IMR-90 (cell line): ENCODE data around the gene CHST1. TPM values are rescaled to one million over a fixed set of nuclear protein-coding genes. Genes with fewer than 3 reads are reported as not detected.

Experiments used
- ATAC-seq: fragments of 200-7000 bp; cut with Tn5 transposase; 2 replicates; pipeline ENCODE4 v1.9.1; 2020; ENCODE audit warnings: low read depth, mild to moderate bottlenecking, moderate library complexity
- BruUV-seq: library from RNA; stranded (reverse); fragments of 400-500 nt; replicated peaks from 2 replicates; lab custom pipeline; 2021; lab: Mats Ljungman, UMichigan
- CTCF ChIA-PET: fragments of 300-600 bp; formaldehyde crosslinking; extraction: SDS; loops from one replicate; lab custom pipeline; 2021; ENCODE audit warnings: antibody characterized with exemption; lab: Yijun Ruan, JAX
- POLR2A ChIA-PET: fragments of 300-600 bp; sonication (Branson Sonifier 250); formaldehyde crosslinking; loops from one replicate; lab custom pipeline; 2022; ENCODE audit warnings: antibody characterized with exemption; ENCODE audit not compliant: unreplicated experiment; lab: Charles Lee
- DNase-seq: peaks from one replicate; pipeline ENCODE4 v3.0.0; 2013
- H2AFZ ChIP-seq: replicated peaks from 2 replicates; pipeline ENCODE3; 2013; ENCODE audit warnings: low read length, mild to moderate bottlenecking; ENCODE audit not compliant: poor library complexity
- H2AK5ac ChIP-seq: 2 replicates; pipeline ENCODE4 v1.6.1; 2013; ENCODE audit warnings: low read depth, low read length, inconsistent platforms
- H2AK9ac ChIP-seq: replicated peaks from 2 replicates; pipeline ENCODE3; 2013; ENCODE audit warnings: mild to moderate bottlenecking, low read depth, low read length, moderate library complexity; ENCODE audit not compliant: poor library complexity
- H2BK120ac ChIP-seq: 2 replicates; pipeline ENCODE4 v1.6.1; 2013; ENCODE audit warnings: low read depth, low read length, inconsistent platforms
- H2BK15ac ChIP-seq: 3 replicates; pipeline ENCODE4 v1.6.1; 2013; ENCODE audit warnings: low read depth, low read length, inconsistent platforms
- H2BK20ac ChIP-seq: 2 replicates; pipeline ENCODE4 v1.6.1; 2013; ENCODE audit warnings: low read depth, mild to moderate bottlenecking, inconsistent platforms, low read length, moderate library complexity
- H2BK5ac ChIP-seq: 2 replicates; pipeline ENCODE4 v1.6.1; 2013; ENCODE audit warnings: mild to moderate bottlenecking, low read depth, low read length, inconsistent platforms; ENCODE audit not compliant: poor library complexity, severe bottlenecking
- H3K14ac ChIP-seq: replicated peaks from 2 replicates; pipeline ENCODE4 v1.6.1; 2013; ENCODE audit warnings: low read depth, low read length, inconsistent platforms
- H3K18ac ChIP-seq: 2 replicates; pipeline ENCODE4 v1.6.1; 2013; ENCODE audit warnings: low read depth, low read length, control low read depth
- H3K23ac ChIP-seq: 2 replicates; pipeline ENCODE4 v1.6.1; 2013; ENCODE audit warnings: low read depth, low read length, inconsistent platforms
- H3K27ac ChIP-seq: 2 replicates; pipeline ENCODE4 v1.5.1; 2013; ENCODE audit warnings: mild to moderate bottlenecking, control low read depth, low read length; ENCODE audit not compliant: insufficient read depth
- H3K27me3 ChIP-seq: 2 replicates; pipeline ENCODE4 v1.6.1; 2013; ENCODE audit warnings: low read length; ENCODE audit not compliant: control insufficient read depth, insufficient read depth
- H3K36me3 ChIP-seq: 2 replicates; pipeline ENCODE4 v1.6.1; 2013; ENCODE audit warnings: low read length, mixed read lengths; ENCODE audit not compliant: control insufficient read depth, insufficient read depth
- H3K4ac ChIP-seq: 2 replicates; pipeline ENCODE4 v1.6.1; 2013; ENCODE audit warnings: low read depth, low read length, inconsistent platforms
- H3K4me1 ChIP-seq: 2 replicates; pipeline ENCODE4 v1.6.1; 2013; ENCODE audit warnings: low read length, mixed read lengths; ENCODE audit not compliant: control insufficient read depth, insufficient read depth
- H3K4me2 ChIP-seq: 2 replicates; pipeline ENCODE4 v1.6.1; 2013; ENCODE audit warnings: low read depth, mild to moderate bottlenecking, control low read depth, low read length, moderate library complexity
- H3K4me3 ChIP-seq: 2 replicates; pipeline ENCODE4 v1.5.1; 2013; ENCODE audit warnings: low read depth, mild to moderate bottlenecking, control low read depth, low read length, moderate library complexity; ENCODE audit not compliant: insufficient read depth
- H3K56ac ChIP-seq: 2 replicates; pipeline ENCODE4 v1.6.1; 2013; ENCODE audit warnings: low read length, inconsistent platforms; ENCODE audit not compliant: insufficient read depth; ENCODE audit errors: extremely low read depth
- H3K79me1 ChIP-seq, 2 experiments: 2 replicates each; pipeline ENCODE4 v1.6.1; 2013; ENCODE audit warnings: low read length in 2 of 2, inconsistent platforms in 1 of 2, low read depth in 1 of 2
- H3K9ac ChIP-seq: 2 replicates; pipeline ENCODE4 v1.6.1; 2013; ENCODE audit warnings: low read depth, low read length, control low read depth
- H3K9me1 ChIP-seq: 2 replicates; pipeline ENCODE4 v1.6.1; 2013; ENCODE audit warnings: low read length, inconsistent platforms; ENCODE audit not compliant: insufficient read depth
- H3K9me3 ChIP-seq: 2 replicates; pipeline ENCODE4 v1.6.1; 2013; ENCODE audit warnings: low read length; ENCODE audit not compliant: control insufficient read depth, insufficient read depth
- H4K20me1 ChIP-seq: 2 replicates; pipeline ENCODE4 v1.6.1; 2013; ENCODE audit warnings: low read length, inconsistent platforms; ENCODE audit not compliant: insufficient read depth
- H4K5ac ChIP-seq: 2 replicates; pipeline ENCODE4 v1.6.1; 2013; ENCODE audit warnings: mild to moderate bottlenecking, low read depth, low read length, control low read depth
- H4K8ac ChIP-seq, 2 experiments: 2 replicates each; pipeline ENCODE4 v1.6.1; 2013; ENCODE audit warnings: low read depth in 2 of 2, low read length in 2 of 2, control low read depth in 1 of 2, inconsistent platforms in 1 of 2
- H4K91ac ChIP-seq: 2 replicates; pipeline ENCODE4 v1.6.1; 2013; ENCODE audit warnings: low read depth, low read length, inconsistent platforms; ENCODE audit not compliant: insufficient read depth
- BHLHE40 ChIP-seq: fragments of 150-350 bp; IDR thresholded peaks from 2 replicates; pipeline ENCODE4 v1.6.1; 2016; ENCODE audit warnings: mild to moderate bottlenecking, low read depth, low read length
- CEBPB ChIP-seq: IDR thresholded peaks from 2 replicates; pipeline ENCODE4 v1.6.1; 2012; ENCODE audit warnings: low read depth, low read length, improper control_type of control experiment
- CHD1 ChIP-seq: IDR thresholded peaks from 2 replicates; pipeline ENCODE4 v1.6.1; 2012; ENCODE audit warnings: low read depth, low read length, improper control_type of control experiment
- CTCF ChIP-seq: conservative IDR thresholded peaks from 2 replicates; pipeline ENCODE4 v1.5.1; 2012; ENCODE audit warnings: mild to moderate bottlenecking, low read depth, low read length, improper control_type of control experiment
- FOS ChIP-seq: fragments of 150-350 bp; IDR thresholded peaks from 2 replicates; pipeline ENCODE4 v1.6.1; 2016; ENCODE audit warnings: low read depth, low read length
- MAFK ChIP-seq: IDR thresholded peaks from 2 replicates; pipeline ENCODE4 v1.6.1; 2012; ENCODE audit warnings: low read depth, low read length, improper control_type of control experiment
- MAZ ChIP-seq: IDR thresholded peaks from 2 replicates; pipeline ENCODE4 v1.6.1; 2012; ENCODE audit warnings: low read depth, mild to moderate bottlenecking, low read length, improper control_type of control experiment, moderate library complexity, borderline replicate concordance
- NFE2L2 ChIP-seq: fragments of 150-350 bp; IDR thresholded peaks from 2 replicates; pipeline ENCODE4 v1.6.1; 2016; ENCODE audit warnings: low read depth, mild to moderate bottlenecking, low read length
- POLR2A ChIP-seq: IDR thresholded peaks from 2 replicates; pipeline ENCODE4 v1.6.1; 2012; ENCODE audit warnings: mild to moderate bottlenecking, low read depth, low read length
- RAD21 ChIP-seq: IDR thresholded peaks from 2 replicates; pipeline ENCODE4 v1.6.1; 2012; ENCODE audit warnings: low read length, improper control_type of control experiment
- RFX5 ChIP-seq: IDR thresholded peaks from 2 replicates; pipeline ENCODE4 v1.8.0; 2012; ENCODE audit warnings: low read depth, mild to moderate bottlenecking, low read length, moderate library complexity
- SMC3 ChIP-seq: fragments of 150-350 bp; IDR thresholded peaks from 2 replicates; pipeline ENCODE4 v1.6.1; 2016; ENCODE audit warnings: low read depth, mild to moderate bottlenecking, antibody characterized with exemption, low read length, moderate library complexity
- USF2 ChIP-seq: fragments of 150-350 bp; IDR thresholded peaks from 2 replicates; pipeline ENCODE4 v1.6.1; 2017; ENCODE audit warnings: mild to moderate bottlenecking, antibody characterized with exemption, low read length, low read depth
- WGBS, 2 experiments: methylation state at CpG; one replicate each; pipeline versions ENCODE4 v1.1.5 to v1.1.7; 2013; ENCODE audit warnings: missing lambda C conversion rate in 2 of 2; ENCODE audit not compliant: insufficient read length in 1 of 2; ENCODE audit errors: extremely low coverage in 2 of 2; 5-methylcytosine and 5-hydroxymethylcytosine counted together
- dilution Hi-C: fragments of 300-500 bp; cut with HindIII; formaldehyde crosslinking; loops from one replicate; pipeline ENCODE4 v1.14.3; 2018; ENCODE audit warnings: low sequenced_read_pairs; ENCODE audit not compliant: unreplicated experiment
- in situ Hi-C: fragments of 300-500 bp; cut with MboI; formaldehyde crosslinking; loops from 3 replicates; pipeline ENCODE4 v1.14.3; 2019; ENCODE audit warnings: low sequenced_read_pairs, inconsistent platforms, mixed read lengths
- intact Hi-C: fragments of 100-400 bp; cut with micrococcal nuclease; formaldehyde crosslinking; loops from 2 replicates; pipeline ENCODE4 v1.10.0; 2022
- polyA plus RNA-seq, 3 experiments: library from polyadenylated mRNA; depleted of rRNA; stranded (reverse); fragments of >200 nt; gene quantifications; 2 replicates each; pipeline ENCODE4 v1.2.3, GENCODE V29; 2012; ENCODE audit warnings: low replicate concordance in 1 of 3
- total RNA-seq: library from RNA; depleted of rRNA; stranded (reverse); fragments of >200 nt; gene quantifications from 2 replicates; pipeline ENCODE4 v1.2.3, GENCODE V29; 2012

Gene CHST1
- total and polyA plus RNA-seq, 2 of the 4 experiments (the other 2 are of a cell fraction), result 0.21 TPM; not detected in 1

GRCh38 chr11:45641961-45642360, 23.5 kb downstream of the CHST1 start:
- Histone ChIP-seq H2AFZ (no peak overlapping the region), H2AK5ac (no peak overlapping the region), H3K9me1 (no peaks in the 10 kb centered on the region), H3K4me1 (no peaks in the 10 kb centered on the region), H3K9ac (no peak overlapping the region), H3K4ac (no peak overlapping the region), H2BK15ac (no peak overlapping the region), H4K5ac (no peak overlapping the region), H2AK9ac (no peak overlapping the region), H3K27me3 (peaks cover 4% of the 10 kb centered on the region; the same call in 1 of the 2 replicates), H3K56ac (no peak overlapping the region), H4K8ac (no peak overlapping the region), H4K91ac (no peak overlapping the region), H3K14ac (no peak overlapping the region), H3K36me3 (no peaks in the 10 kb centered on the region), H3K4me2 (no peak overlapping the region), H4K20me1 (no peaks in the 10 kb centered on the region), H3K23ac (no peak overlapping the region), H3K27ac (no peak overlapping the region), H3K9me3 (no peaks in the 10 kb centered on the region), H2BK120ac (no peak overlapping the region), H3K79me1 (no peaks in the 10 kb centered on the region), H2BK5ac (no peak overlapping the region), H2BK20ac (no peak overlapping the region), H3K4me3 (no peak overlapping the region), H3K18ac (no peak overlapping the region)
- ATAC-seq, result no peak
- in situ Hi-C loops, result no loop called here
- DNase-seq, result no peak
- TF ChIP-seq RAD21 (no peak), USF2 (no peak), MAFK (no peak), SMC3 (no peak), CTCF (no peak), POLR2A (no peak), NFE2L2 (no peak), FOS (no peak), RFX5 (no peak), MAZ (no peak), BHLHE40 (no peak), CHD1 (no peak), CEBPB (no peak)
- intact Hi-C loops, result no loop called here
- ChIA-PET POLR2A (no interaction called here), CTCF (interaction anchor here (0.9 kb wide), 1 partner anchor 13 kb away, joined by 7 read pairs; no protein-coding TSS in a partner anchor)
- WGBS, 2 experiments, result no CpG with 5 or more reads among the region's 2 CpGs
- dilution Hi-C loops, result no loop called here
- no TSS peak for BruUV-seq
